HCT116 (cell line): ENCODE measurements around the gene TMEM98. TPM values are rescaled to one million over a fixed set of nuclear protein-coding genes. Genes with fewer than 3 reads are reported as not detected.

Experiments used
- ATAC-seq: fragments of 200-7000 bp; cut with Tn5 transposase; 2 replicates; pipeline ENCODE4 v1.9.1; 2020; ENCODE audit warnings: mild to moderate bottlenecking, moderate library complexity
- BruUV-seq: library from RNA; stranded (reverse); fragments of 400-500 nt; replicated peaks from 2 replicates; lab custom pipeline; 2021; lab: Mats Ljungman, UMichigan
- CTCF ChIA-PET: fragments of 300-600 bp; sonication (Branson Sonifier 250); formaldehyde crosslinking; loops from one replicate; lab custom pipeline; 2021; ENCODE audit warnings: antibody characterized with exemption; lab: Charles Lee
- POLR2A ChIA-PET: fragments of 300-600, 350-600 bp; sonication (Branson Sonifier 250); formaldehyde crosslinking; loops from one replicate; lab custom pipeline; 2021; ENCODE audit warnings: antibody characterized with exemption; lab: Charles Lee
- RAD21 ChIA-PET, 2 experiments: fragments of 300-600 bp; sonication (Branson Sonifier 250); formaldehyde crosslinking; loops; one replicate each; lab custom pipeline; 2023; ENCODE audit warnings: low total read pairs in 2 of 2; ENCODE audit not compliant: uncharacterized antibody in 2 of 2, unreplicated experiment in 2 of 2, low non-redundant PET in 1 of 2; lab: Charles Lee
- DNase-seq: peaks from one replicate; pipeline ENCODE4 v3.0.0-alpha.2; 2010; ENCODE audit warnings: low read depth, low spot score
- H2AFZ ChIP-seq: fragments of 200-600 bp; shearing (Covaris generic), sonication (generic); 2 replicates; pipeline ENCODE4 v1.6.1; 2017; ENCODE audit warnings: low read depth, mixed run types, mixed read lengths, antibody characterized with exemption, low read length; ENCODE audit not compliant: poor library complexity, severe bottlenecking
- H3K27ac ChIP-seq: 2 replicates; pipeline ENCODE4 v1.5.1; 2012; ENCODE audit warnings: low read depth, low read length
- H3K27me3 ChIP-seq: fragments of 200-600 bp; sonication (generic); 2 replicates; pipeline ENCODE4 v1.6.1; 2016; ENCODE audit warnings: mixed run types, low read length, mixed read lengths; ENCODE audit not compliant: insufficient read depth
- H3K36me3 ChIP-seq, 2 experiments: fragments of 200-500 bp in 1 of 2; fragments of 200-600 bp in 1 of 2; sonication (Bioruptor generic) in 1 of 2; sonication (generic) in 1 of 2; 2 replicates each; pipeline versions ENCODE4 v1.5.1 to v1.6.1; 2014 to 2016; ENCODE audit warnings: low read length in 2 of 2, inconsistent platforms in 1 of 2, mixed read lengths in 1 of 2, mixed run types in 1 of 2; ENCODE audit not compliant: insufficient read depth in 2 of 2, control insufficient read depth in 1 of 2
- H3K4me1 ChIP-seq, 2 experiments: fragments of 200-600 bp in 1 of 2; sonication (generic) in 1 of 2; 2 replicates each; pipeline versions ENCODE4 v1.5.1 to v1.6.1; 2012 to 2017; ENCODE audit warnings: low read length in 2 of 2, inconsistent platforms in 1 of 2, mild to moderate bottlenecking in 1 of 2, mixed read lengths in 1 of 2, mixed run types in 1 of 2, moderate library complexity in 1 of 2; ENCODE audit not compliant: insufficient read depth in 2 of 2, control insufficient read depth in 1 of 2
- H3K4me2 ChIP-seq: fragments of 200-600 bp; sonication (generic); 2 replicates; pipeline ENCODE4 v1.6.1; 2017; ENCODE audit warnings: mixed run types, low read length, mixed read lengths
- H3K4me3 ChIP-seq, 2 experiments: fragments of 200-600 bp in 1 of 2; sonication (generic) in 1 of 2; replicated peaks in 1 of 2; 2 replicates each; pipeline ENCODE4 v1.5.1; 2011 to 2016; ENCODE audit warnings: low read length in 2 of 2, control low read depth in 1 of 2, low read depth in 1 of 2, mild to moderate bottlenecking in 1 of 2, mixed read lengths in 1 of 2, mixed run types in 1 of 2
- H3K79me2 ChIP-seq: fragments of 200-600 bp; sonication (generic); 2 replicates; pipeline ENCODE4 v1.6.1; 2017; ENCODE audit warnings: mild to moderate bottlenecking, mixed run types, low read length, moderate library complexity, mixed read lengths; ENCODE audit not compliant: insufficient read depth
- H3K9ac ChIP-seq: fragments of 200-600 bp; sonication (generic); 2 replicates; pipeline ENCODE4 v1.6.1; 2016; ENCODE audit warnings: low read length, mixed read lengths
- H3K9me2 ChIP-seq: fragments of 200-600 bp; sonication (generic), shearing (Covaris generic); 2 replicates; pipeline ENCODE4 v1.6.1; 2017; ENCODE audit warnings: mixed run types, mild to moderate bottlenecking, moderate library complexity; ENCODE audit not compliant: insufficient read depth
- H3K9me3 ChIP-seq, 2 experiments: fragments of 200-500 bp in 1 of 2; fragments of 200-600 bp in 1 of 2; sonication (Bioruptor generic) in 1 of 2; sonication (generic) in 1 of 2; 2 replicates each; pipeline ENCODE4 v1.6.1; 2014 to 2017; ENCODE audit warnings: low read length in 2 of 2, mixed read lengths in 2 of 2, inconsistent platforms in 1 of 2, low read depth in 1 of 2, mild to moderate bottlenecking in 1 of 2, mixed run types in 1 of 2, moderate library complexity in 1 of 2; ENCODE audit not compliant: control insufficient read depth in 1 of 2, insufficient read depth in 1 of 2
- H4K20me1 ChIP-seq: fragments of 200-600 bp; sonication (generic), shearing (Covaris generic); 2 replicates; pipeline ENCODE4 v1.6.1; 2017; ENCODE audit warnings: mixed run types, mild to moderate bottlenecking, moderate library complexity; ENCODE audit not compliant: insufficient read depth
- CEBPB ChIP-seq: IDR thresholded peaks from 2 replicates; pipeline ENCODE4 v1.6.1; 2012; ENCODE audit warnings: low read depth
- ELF1 ChIP-seq: IDR thresholded peaks from 2 replicates; pipeline ENCODE4 v1.6.1; 2012; ENCODE audit warnings: low read depth, borderline replicate concordance
- EZH2phosphoT487 ChIP-seq: fragments of 200-600 bp; IDR thresholded peaks from 2 replicates; pipeline ENCODE4 v1.6.1; 2018; ENCODE audit warnings: antibody characterized with exemption, borderline replicate concordance
- FOSL1 ChIP-seq: IDR thresholded peaks from 2 replicates; pipeline ENCODE4 v1.6.1; 2012; ENCODE audit warnings: low read depth
- JUND ChIP-seq: IDR thresholded peaks from 2 replicates; pipeline ENCODE4 v1.6.1; 2012
- POLR2A ChIP-seq: IDR thresholded peaks from 2 replicates; pipeline ENCODE4 v1.7.0; 2011; ENCODE audit warnings: borderline replicate concordance; ENCODE audit not compliant: insufficient read depth, insufficient read length; ENCODE audit errors: extremely low read depth
- RAD21 ChIP-seq: IDR thresholded peaks from 2 replicates; pipeline ENCODE4 v1.6.1; 2012; ENCODE audit warnings: low read depth, mild to moderate bottlenecking
- SP1 ChIP-seq: IDR thresholded peaks from 2 replicates; pipeline ENCODE4 v1.6.1; 2012; ENCODE audit warnings: low read depth
- SRF ChIP-seq: IDR thresholded peaks from 2 replicates; pipeline ENCODE4 v1.6.1; 2012; ENCODE audit warnings: low read depth
- TCF7L2 ChIP-seq: IDR thresholded peaks from 2 replicates; pipeline ENCODE4 v1.7.0; 2011; ENCODE audit warnings: borderline replicate concordance, inconsistent platforms; ENCODE audit not compliant: insufficient read depth, insufficient read length; ENCODE audit errors: extremely low read depth
- YY1 ChIP-seq: IDR thresholded peaks from 2 replicates; pipeline ENCODE4 v1.6.1; 2011; ENCODE audit warnings: low read length, low read depth, moderate library complexity, mild to moderate bottlenecking; ENCODE audit not compliant: insufficient replicate concordance; ENCODE audit errors: extremely low read depth
- ZFX ChIP-seq: fragments of 450-650 bp; IDR thresholded peaks from 2 replicates; pipeline ENCODE4 v1.6.1; 2017
- ZNF274 ChIP-seq: fragments of 200-500 bp; sonication (Bioruptor generic); IDR thresholded peaks from 2 replicates; pipeline ENCODE4 v1.6.1; 2014; ENCODE audit warnings: mild to moderate bottlenecking, low read depth, low read length, inconsistent platforms
- intact Hi-C: fragments of 100-400 bp; cut with micrococcal nuclease; formaldehyde crosslinking; loops from 2 replicates; pipeline ENCODE4 v1.10.0; 2022
- total RNA-seq: library from RNA; stranded (reverse); gene quantifications from one replicate; pipeline ENCODE4 v1.2.1, GENCODE V29; 2021; ENCODE audit not compliant: unreplicated experiment
- TF ChIP-seq, protein P1 (sequence below): IDR thresholded peaks from 2 replicates; pipeline ENCODE4 v1.6.1; 2012
- TF ChIP-seq, protein P2 (sequence below): IDR thresholded peaks from 2 replicates; pipeline ENCODE4 v1.6.1; 2012
- TF ChIP-seq, protein P3 (sequence below): IDR thresholded peaks from 2 replicates; pipeline ENCODE4 v1.6.1; 2012; ENCODE audit warnings: low read depth

The TMEM98 gene
- total RNA-seq, 1 experiment from 2014 or later: 29.3 TPM

DNA sequence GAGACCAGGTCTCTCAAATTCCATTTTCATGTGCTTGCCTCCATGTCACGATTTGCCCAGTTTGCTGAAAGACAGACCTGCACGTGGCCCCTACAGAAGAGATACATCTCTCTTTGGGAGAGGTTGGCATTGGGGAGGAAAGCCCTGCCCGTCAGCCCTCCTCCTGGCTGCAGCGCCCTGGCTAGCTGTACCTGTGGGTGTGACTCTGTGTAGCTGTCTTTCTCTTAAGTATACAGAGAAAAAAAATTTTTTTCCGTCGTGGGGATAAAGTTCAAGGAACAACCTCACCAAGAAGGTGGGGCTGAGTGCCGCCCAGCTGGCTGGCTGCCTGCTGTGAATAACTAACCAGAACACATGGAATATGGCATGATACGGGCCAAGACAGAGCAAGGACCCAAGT lies 26.5 kb downstream of the TMEM98 start:
- H3K79me2 ChIP-seq: no peaks in the 10 kb centered on the region
- H3K27me3 ChIP-seq: peaks cover 9% of the 10 kb centered on the region; the same call in 1 of the 2 replicates
- no peaks in the 10 kb centered on the region for H3K9me2 ChIP-seq
- H3K4me3 ChIP-seq: no peak overlapping the region
- H3K36me3 ChIP-seq: no peaks in the 10 kb centered on the region
- CTCF ChIA-PET: no interaction called here
- H3K27ac ChIP-seq: no peak overlapping the region
- no peaks in the 10 kb centered on the region for H4K20me1 ChIP-seq
- intact Hi-C loops: no loop called here
- BruUV-seq: no TSS peak
- H3K9ac ChIP-seq: no peak overlapping the region
- no peaks in the 10 kb centered on the region for H3K4me1 ChIP-seq
- H3K4me2 ChIP-seq: no peak overlapping the region
- H2AFZ ChIP-seq: no peak overlapping the region
- DNase-seq: no peak
- POLR2A ChIA-PET: no interaction called here
- TF ChIP-seq ZFX (no peak), RAD21 (no peak), POLR2A (no peak), ZNF274 (no peak)
- no peak for ATAC-seq
- H3K9me3 ChIP-seq: no peaks in the 10 kb centered on the region
- RAD21 ChIA-PET: no interaction called here

DNA sequence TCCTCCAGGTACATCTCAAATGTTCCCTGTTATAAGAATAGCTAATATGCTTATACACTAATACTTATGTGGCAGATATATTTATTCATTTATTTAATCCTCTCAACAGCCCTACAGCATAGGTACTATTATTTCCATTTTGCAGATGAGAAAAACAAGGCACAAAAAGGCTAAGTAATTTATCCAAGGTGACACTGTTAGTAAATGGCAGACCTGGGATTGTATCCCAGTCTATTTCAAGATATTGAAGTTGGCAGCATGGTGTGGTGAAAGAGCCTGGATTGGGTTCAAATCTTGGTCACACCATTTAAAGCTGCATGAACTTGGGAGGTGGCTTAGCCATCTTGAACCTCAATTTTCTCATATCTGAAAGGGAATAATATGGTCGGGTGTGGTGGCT lies 27.2 kb downstream of the TMEM98 start:
- ChIA-PET POLR2A (no interaction called here), CTCF (interaction anchor here (1.0 kb wide), 1 partner anchor 15 kb away, joined by 3 read pairs; no protein-coding TSS in a partner anchor), RAD21 (no interaction called here)
- Histone ChIP-seq H2AFZ (no peak overlapping the region), H3K79me2 (no peaks in the 10 kb centered on the region), H3K9ac (no peak overlapping the region), H3K9me3 (no peaks in the 10 kb centered on the region), H3K4me2 (no peak overlapping the region), H3K27me3 (peaks cover 9% of the 10 kb centered on the region; the same call in 1 of the 2 replicates), H3K36me3 (no peaks in the 10 kb centered on the region), H3K27ac (no peak overlapping the region), H4K20me1 (no peaks in the 10 kb centered on the region), H3K9me2 (no peaks in the 10 kb centered on the region), H3K4me1 (no peaks in the 10 kb centered on the region), H3K4me3 (no peak overlapping the region)
- DNase-seq: no peak
- no TSS peak for BruUV-seq
- intact Hi-C loops: no loop called here
- no peak for ATAC-seq
- TF ChIP-seq, protein P1, sequence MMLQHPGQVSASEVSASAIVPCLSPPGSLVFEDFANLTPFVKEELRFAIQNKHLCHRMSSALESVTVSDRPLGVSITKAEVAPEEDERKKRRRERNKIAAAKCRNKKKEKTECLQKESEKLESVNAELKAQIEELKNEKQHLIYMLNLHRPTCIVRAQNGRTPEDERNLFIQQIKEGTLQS: no peak
- no peak for TF ChIP-seq JUND
- no peak for TF ChIP-seq CEBPB
- no peak for TF ChIP-seq EZH2phosphoT487
- TF ChIP-seq SRF: no peak
- no peak for TF ChIP-seq YY1
- TF ChIP-seq ELF1: no peak
- TF ChIP-seq TCF7L2: no peak
- TF ChIP-seq RAD21: no peak
- TF ChIP-seq, protein P2, sequence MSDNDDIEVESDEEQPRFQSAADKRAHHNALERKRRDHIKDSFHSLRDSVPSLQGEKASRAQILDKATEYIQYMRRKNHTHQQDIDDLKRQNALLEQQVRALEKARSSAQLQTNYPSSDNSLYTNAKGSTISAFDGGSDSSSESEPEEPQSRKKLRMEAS: no peak
- no peak for TF ChIP-seq SP1
- TF ChIP-seq ZNF274: no peak
- TF ChIP-seq, protein P3, sequence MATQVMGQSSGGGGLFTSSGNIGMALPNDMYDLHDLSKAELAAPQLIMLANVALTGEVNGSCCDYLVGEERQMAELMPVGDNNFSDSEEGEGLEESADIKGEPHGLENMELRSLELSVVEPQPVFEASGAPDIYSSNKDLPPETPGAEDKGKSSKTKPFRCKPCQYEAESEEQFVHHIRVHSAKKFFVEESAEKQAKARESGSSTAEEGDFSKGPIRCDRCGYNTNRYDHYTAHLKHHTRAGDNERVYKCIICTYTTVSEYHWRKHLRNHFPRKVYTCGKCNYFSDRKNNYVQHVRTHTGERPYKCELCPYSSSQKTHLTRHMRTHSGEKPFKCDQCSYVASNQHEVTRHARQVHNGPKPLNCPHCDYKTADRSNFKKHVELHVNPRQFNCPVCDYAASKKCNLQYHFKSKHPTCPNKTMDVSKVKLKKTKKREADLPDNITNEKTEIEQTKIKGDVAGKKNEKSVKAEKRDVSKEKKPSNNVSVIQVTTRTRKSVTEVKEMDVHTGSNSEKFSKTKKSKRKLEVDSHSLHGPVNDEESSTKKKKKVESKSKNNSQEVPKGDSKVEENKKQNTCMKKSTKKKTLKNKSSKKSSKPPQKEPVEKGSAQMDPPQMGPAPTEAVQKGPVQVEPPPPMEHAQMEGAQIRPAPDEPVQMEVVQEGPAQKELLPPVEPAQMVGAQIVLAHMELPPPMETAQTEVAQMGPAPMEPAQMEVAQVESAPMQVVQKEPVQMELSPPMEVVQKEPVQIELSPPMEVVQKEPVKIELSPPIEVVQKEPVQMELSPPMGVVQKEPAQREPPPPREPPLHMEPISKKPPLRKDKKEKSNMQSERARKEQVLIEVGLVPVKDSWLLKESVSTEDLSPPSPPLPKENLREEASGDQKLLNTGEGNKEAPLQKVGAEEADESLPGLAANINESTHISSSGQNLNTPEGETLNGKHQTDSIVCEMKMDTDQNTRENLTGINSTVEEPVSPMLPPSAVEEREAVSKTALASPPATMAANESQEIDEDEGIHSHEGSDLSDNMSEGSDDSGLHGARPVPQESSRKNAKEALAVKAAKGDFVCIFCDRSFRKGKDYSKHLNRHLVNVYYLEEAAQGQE: no peak
- no peak for TF ChIP-seq FOSL1
